Osteoblast (primary cell): ENCODE measurements around the gene SMIM36. TPM values are rescaled to one million over a fixed set of nuclear protein-coding genes. Genes with fewer than 3 reads are reported as not detected.
"Not testable (repeated sequence)": the region's sequence is repeated elsewhere in the genome, so short reads cannot be mapped to it uniquely, and the experiment has no call there.

ENCODE experiments used
- DNase-seq: peaks from one replicate; pipeline ENCODE4 v3.0.0; 2011; ENCODE audit warnings: low spot score, mixed read lengths; ENCODE audit not compliant: insufficient read length; ENCODE audit errors: missing footprints
- H2AFZ ChIP-seq: 2 replicates; pipeline ENCODE4 v1.6.0; 2011; ENCODE audit warnings: mild to moderate bottlenecking, low read length
- H3K27ac ChIP-seq: 2 replicates; pipeline ENCODE4 v1.5.1; 2011; ENCODE audit warnings: mild to moderate bottlenecking, low read depth, low read length, moderate library complexity
- H3K27me3 ChIP-seq: 2 replicates; pipeline ENCODE4 v1.6.0; 2012; ENCODE audit warnings: mild to moderate bottlenecking, control low read depth, inconsistent platforms, low read length, moderate library complexity; ENCODE audit not compliant: insufficient read depth
- H3K36me3 ChIP-seq: 2 replicates; pipeline ENCODE4 v1.5.1; 2011; ENCODE audit warnings: mild to moderate bottlenecking, low read length, control low read depth, moderate library complexity; ENCODE audit not compliant: insufficient read depth
- H3K4me1 ChIP-seq: 2 replicates; pipeline ENCODE4 v1.5.1; 2011; ENCODE audit warnings: mild to moderate bottlenecking, low read length, control low read depth, moderate library complexity; ENCODE audit not compliant: insufficient read depth
- H3K4me2 ChIP-seq: 2 replicates; pipeline ENCODE4 v1.6.0; 2011; ENCODE audit warnings: mild to moderate bottlenecking, low read length; ENCODE audit not compliant: insufficient read depth
- H3K4me3 ChIP-seq: fragments of 200-600 bp; sonication (generic); 3 replicates; pipeline ENCODE4 v1.5.1; 2012; ENCODE audit warnings: mild to moderate bottlenecking, low read length, inconsistent platforms; ENCODE audit not compliant: insufficient read depth
- H3K79me2 ChIP-seq: 2 replicates; pipeline ENCODE4 v1.6.0; 2012; ENCODE audit warnings: mild to moderate bottlenecking, low read length, control low read depth, inconsistent platforms; ENCODE audit not compliant: insufficient read depth
- H3K9me3 ChIP-seq: 2 replicates; pipeline ENCODE4 v1.5.1; 2011; ENCODE audit warnings: low read depth, low read length, control low read depth
- H4K20me1 ChIP-seq: 2 replicates; pipeline ENCODE4 v1.6.0; 2012; ENCODE audit warnings: mild to moderate bottlenecking, low read length, control low read depth; ENCODE audit not compliant: insufficient read depth
- CTCF ChIP-seq: IDR thresholded peaks from 2 replicates; pipeline ENCODE4 v1.5.1; 2011; ENCODE audit warnings: mild to moderate bottlenecking, low read depth, low read length, moderate library complexity; ENCODE audit errors: extremely low read depth
- total RNA-seq: library from RNA; depleted of rRNA; stranded (reverse); fragments of >200 nt; gene quantifications from 2 replicates; pipeline ENCODE4 v1.2.3, GENCODE V29; 2012

SMIM36 gene
- total RNA-seq, 1 donor = not detected

GRCh38 chr17:55450232-55450825 lies 60.9 kb downstream of the SMIM36 start:
- Histone ChIP-seq H2AFZ (no peak overlapping the region), H3K4me2 (no peak overlapping the region), H3K27ac (no peak overlapping the region), H3K4me1 (peaks cover 38% of the 10 kb centered on the region), H3K36me3 (no peaks in the 10 kb centered on the region), H3K27me3 (no peaks in the 10 kb centered on the region), H3K4me3 (no peak overlapping the region), H3K9me3 (no peaks in the 10 kb centered on the region), H3K79me2 (no peaks in the 10 kb centered on the region), H4K20me1 (no peaks in the 10 kb centered on the region)
- no peak for TF ChIP-seq CTCF
- no peak for DNase-seq

GRCh38 chr17:55448681-55449080 lies 62.6 kb downstream of the SMIM36 start:
- no peaks in the 10 kb centered on the region for H3K36me3 ChIP-seq
- H3K79me2 ChIP-seq = no peaks in the 10 kb centered on the region
- no peak overlapping the region for H2AFZ ChIP-seq
- no peak for TF ChIP-seq CTCF
- no peaks in the 10 kb centered on the region for H4K20me1 ChIP-seq
- no peaks in the 10 kb centered on the region for H3K9me3 ChIP-seq
- H3K4me2 ChIP-seq = no peak overlapping the region
- DNase-seq = no peak
- H3K27ac ChIP-seq = no peak overlapping the region
- H3K27me3 ChIP-seq = no peaks in the 10 kb centered on the region
- no peak overlapping the region for H3K4me3 ChIP-seq
- H3K4me1 ChIP-seq = peaks cover 30% of the 10 kb centered on the region

GRCh38 chr17:55446581-55447205 lies 64.6 kb downstream of the SMIM36 start:
- no peaks in the 10 kb centered on the region for H4K20me1 ChIP-seq
- H2AFZ ChIP-seq = no peak overlapping the region
- no peak overlapping the region for H3K4me2 ChIP-seq
- no peaks in the 10 kb centered on the region for H3K27me3 ChIP-seq
- no peak for DNase-seq
- no peaks in the 10 kb centered on the region for H3K36me3 ChIP-seq
- no peak overlapping the region for H3K4me3 ChIP-seq
- TF ChIP-seq CTCF = no peak
- no peaks in the 10 kb centered on the region for H3K79me2 ChIP-seq
- H3K4me1 ChIP-seq = peaks cover 22% of the 10 kb centered on the region
- no peaks in the 10 kb centered on the region for H3K9me3 ChIP-seq
- H3K27ac ChIP-seq = no peak overlapping the region

GRCh38 chr17:55446004-55446403 lies 65.2 kb downstream of the SMIM36 start:
- H2AFZ ChIP-seq, DNase-seq: not testable (repeated sequence)

More at GRCh38 chr17:55446004-55446403, 65.2 kb downstream of the SMIM36 start:
- not testable (repeated sequence) for H3K79me2 ChIP-seq, H3K9me3 ChIP-seq, H4K20me1 ChIP-seq, H3K36me3 ChIP-seq, H3K4me3 ChIP-seq, H3K27ac ChIP-seq, H3K4me2 ChIP-seq, H3K27me3 ChIP-seq
- H3K4me1 ChIP-seq = peaks cover 16% of the 10 kb centered on the region
